Osteoblast (primary cell): ENCODE data around the gene NUDC. TPM values are rescaled to one million over a fixed set of nuclear protein-coding genes. Genes with fewer than 3 reads are reported as not detected.

Experiments used
- DNase-seq: peaks from one replicate; pipeline ENCODE4 v3.0.0; 2011; ENCODE audit warnings: low spot score, mixed read lengths; ENCODE audit not compliant: insufficient read length; ENCODE audit errors: missing footprints
- H2AFZ ChIP-seq: 2 replicates; pipeline ENCODE4 v1.6.0; 2011; ENCODE audit warnings: mild to moderate bottlenecking, low read length
- H3K27ac ChIP-seq: 2 replicates; pipeline ENCODE4 v1.5.1; 2011; ENCODE audit warnings: mild to moderate bottlenecking, low read depth, low read length, moderate library complexity
- H3K27me3 ChIP-seq: 2 replicates; pipeline ENCODE4 v1.6.0; 2012; ENCODE audit warnings: mild to moderate bottlenecking, control low read depth, inconsistent platforms, low read length, moderate library complexity; ENCODE audit not compliant: insufficient read depth
- H3K36me3 ChIP-seq: 2 replicates; pipeline ENCODE4 v1.5.1; 2011; ENCODE audit warnings: mild to moderate bottlenecking, low read length, control low read depth, moderate library complexity; ENCODE audit not compliant: insufficient read depth
- H3K4me1 ChIP-seq: 2 replicates; pipeline ENCODE4 v1.5.1; 2011; ENCODE audit warnings: mild to moderate bottlenecking, low read length, control low read depth, moderate library complexity; ENCODE audit not compliant: insufficient read depth
- H3K4me2 ChIP-seq: 2 replicates; pipeline ENCODE4 v1.6.0; 2011; ENCODE audit warnings: mild to moderate bottlenecking, low read length; ENCODE audit not compliant: insufficient read depth
- H3K4me3 ChIP-seq: fragments of 200-600 bp; sonication (generic); 3 replicates; pipeline ENCODE4 v1.5.1; 2012; ENCODE audit warnings: mild to moderate bottlenecking, low read length, inconsistent platforms; ENCODE audit not compliant: insufficient read depth
- H3K79me2 ChIP-seq: 2 replicates; pipeline ENCODE4 v1.6.0; 2012; ENCODE audit warnings: mild to moderate bottlenecking, low read length, control low read depth, inconsistent platforms; ENCODE audit not compliant: insufficient read depth
- H3K9me3 ChIP-seq: 2 replicates; pipeline ENCODE4 v1.5.1; 2011; ENCODE audit warnings: low read depth, low read length, control low read depth
- H4K20me1 ChIP-seq: 2 replicates; pipeline ENCODE4 v1.6.0; 2012; ENCODE audit warnings: mild to moderate bottlenecking, low read length, control low read depth; ENCODE audit not compliant: insufficient read depth
- total RNA-seq: library from RNA; depleted of rRNA; stranded (reverse); fragments of >200 nt; gene quantifications from 2 replicates; pipeline ENCODE4 v1.2.3, GENCODE V29; 2012
- TF ChIP-seq, protein P1 (sequence below): IDR thresholded peaks from 2 replicates; pipeline ENCODE4 v1.5.1; 2011; ENCODE audit warnings: mild to moderate bottlenecking, low read depth, low read length, moderate library complexity; ENCODE audit errors: extremely low read depth

Gene NUDC
- total RNA-seq, 1 donor, result 15.9 TPM

DNA sequence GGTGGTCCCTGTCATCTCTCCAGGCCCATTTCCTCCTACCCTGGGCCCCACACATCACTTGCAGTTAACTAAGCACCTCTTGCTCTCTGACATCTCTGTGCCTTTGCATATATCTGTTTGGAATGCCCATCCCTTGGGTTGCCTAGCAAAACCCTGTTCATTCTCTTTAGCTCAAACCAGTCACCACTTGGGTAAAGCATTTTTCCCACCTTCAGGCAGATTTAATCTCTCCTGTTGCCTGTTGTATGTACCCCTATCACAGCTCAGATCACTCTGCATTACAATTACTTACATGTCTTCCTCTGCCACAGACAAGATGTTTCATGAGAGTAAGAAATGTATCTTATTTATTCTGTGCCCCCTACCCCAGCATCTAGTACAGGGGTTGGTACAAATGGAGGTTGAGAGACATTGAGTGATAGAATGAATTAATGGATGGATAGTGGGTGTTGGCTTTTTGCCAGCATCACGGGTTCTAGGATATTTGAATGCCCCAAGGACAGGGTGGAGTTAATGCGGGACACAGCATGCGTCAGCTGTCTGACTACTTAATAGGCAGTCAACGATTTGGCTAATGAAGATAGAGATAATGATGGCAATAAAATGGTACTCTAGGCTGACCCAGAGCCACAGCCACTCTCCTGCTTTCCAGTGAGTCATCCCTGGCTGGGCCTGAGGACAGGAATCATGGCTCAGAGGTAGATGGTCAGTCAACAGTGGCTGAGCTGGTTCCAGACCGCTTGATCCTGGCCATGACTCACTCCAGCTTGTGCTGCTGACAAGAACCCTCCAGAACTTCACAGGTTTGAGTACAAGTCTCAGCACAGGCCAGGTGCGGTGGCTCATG is 14.2 kb upstream of the NUDC start:
- no peaks in the 10 kb centered on the region for H3K9me3 ChIP-seq
- H3K36me3 ChIP-seq, result no peaks in the 10 kb centered on the region
- H3K79me2 ChIP-seq, result no peaks in the 10 kb centered on the region
- peaks cover 6% of the 10 kb centered on the region for H3K27me3 ChIP-seq
- peak; percentile 96 for DNase-seq
- no peak overlapping the region for H3K4me3 ChIP-seq
- no peak overlapping the region for H2AFZ ChIP-seq
- peak overlapping the region; percentile 32 for H3K4me2 ChIP-seq
- H3K4me1 ChIP-seq, result peaks cover 8% of the 10 kb centered on the region
- H4K20me1 ChIP-seq, result no peaks in the 10 kb centered on the region
- no peak overlapping the region for H3K27ac ChIP-seq
- TF ChIP-seq, protein P1, sequence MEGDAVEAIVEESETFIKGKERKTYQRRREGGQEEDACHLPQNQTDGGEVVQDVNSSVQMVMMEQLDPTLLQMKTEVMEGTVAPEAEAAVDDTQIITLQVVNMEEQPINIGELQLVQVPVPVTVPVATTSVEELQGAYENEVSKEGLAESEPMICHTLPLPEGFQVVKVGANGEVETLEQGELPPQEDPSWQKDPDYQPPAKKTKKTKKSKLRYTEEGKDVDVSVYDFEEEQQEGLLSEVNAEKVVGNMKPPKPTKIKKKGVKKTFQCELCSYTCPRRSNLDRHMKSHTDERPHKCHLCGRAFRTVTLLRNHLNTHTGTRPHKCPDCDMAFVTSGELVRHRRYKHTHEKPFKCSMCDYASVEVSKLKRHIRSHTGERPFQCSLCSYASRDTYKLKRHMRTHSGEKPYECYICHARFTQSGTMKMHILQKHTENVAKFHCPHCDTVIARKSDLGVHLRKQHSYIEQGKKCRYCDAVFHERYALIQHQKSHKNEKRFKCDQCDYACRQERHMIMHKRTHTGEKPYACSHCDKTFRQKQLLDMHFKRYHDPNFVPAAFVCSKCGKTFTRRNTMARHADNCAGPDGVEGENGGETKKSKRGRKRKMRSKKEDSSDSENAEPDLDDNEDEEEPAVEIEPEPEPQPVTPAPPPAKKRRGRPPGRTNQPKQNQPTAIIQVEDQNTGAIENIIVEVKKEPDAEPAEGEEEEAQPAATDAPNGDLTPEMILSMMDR, result no peak

DNA sequence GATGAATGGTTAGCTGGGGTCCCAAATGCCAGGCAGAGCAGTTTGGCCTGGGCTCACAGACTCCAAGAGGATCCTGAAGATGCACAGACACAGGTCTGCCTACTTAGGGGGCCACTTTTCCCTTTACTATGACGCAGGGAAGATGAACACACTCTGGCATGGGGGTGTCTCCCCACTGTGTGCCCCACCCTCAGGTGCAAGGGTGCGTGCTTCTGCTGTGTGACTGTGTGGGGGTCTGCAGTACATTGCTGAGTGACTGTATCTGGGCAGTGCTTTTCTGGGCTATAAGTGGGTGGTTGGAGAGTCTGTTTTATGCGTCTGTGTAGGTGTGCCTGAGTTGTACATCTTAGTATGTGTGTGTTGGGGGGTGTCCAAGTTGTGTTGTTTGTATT is 11.6 kb upstream of the NUDC start:
- DNase-seq, result no peak
- H3K27ac ChIP-seq, result no peak overlapping the region
- H3K4me3 ChIP-seq, result no peak overlapping the region
- no peak overlapping the region for H2AFZ ChIP-seq
- TF ChIP-seq, protein P1, result no peak
- peaks cover 6% of the 10 kb centered on the region for H3K27me3 ChIP-seq
- H4K20me1 ChIP-seq, result no peaks in the 10 kb centered on the region
- H3K79me2 ChIP-seq, result no peaks in the 10 kb centered on the region
- H3K4me2 ChIP-seq, result no peak overlapping the region
- no peaks in the 10 kb centered on the region for H3K9me3 ChIP-seq
- H3K36me3 ChIP-seq, result no peaks in the 10 kb centered on the region
- peaks cover 8% of the 10 kb centered on the region for H3K4me1 ChIP-seq

DNA sequence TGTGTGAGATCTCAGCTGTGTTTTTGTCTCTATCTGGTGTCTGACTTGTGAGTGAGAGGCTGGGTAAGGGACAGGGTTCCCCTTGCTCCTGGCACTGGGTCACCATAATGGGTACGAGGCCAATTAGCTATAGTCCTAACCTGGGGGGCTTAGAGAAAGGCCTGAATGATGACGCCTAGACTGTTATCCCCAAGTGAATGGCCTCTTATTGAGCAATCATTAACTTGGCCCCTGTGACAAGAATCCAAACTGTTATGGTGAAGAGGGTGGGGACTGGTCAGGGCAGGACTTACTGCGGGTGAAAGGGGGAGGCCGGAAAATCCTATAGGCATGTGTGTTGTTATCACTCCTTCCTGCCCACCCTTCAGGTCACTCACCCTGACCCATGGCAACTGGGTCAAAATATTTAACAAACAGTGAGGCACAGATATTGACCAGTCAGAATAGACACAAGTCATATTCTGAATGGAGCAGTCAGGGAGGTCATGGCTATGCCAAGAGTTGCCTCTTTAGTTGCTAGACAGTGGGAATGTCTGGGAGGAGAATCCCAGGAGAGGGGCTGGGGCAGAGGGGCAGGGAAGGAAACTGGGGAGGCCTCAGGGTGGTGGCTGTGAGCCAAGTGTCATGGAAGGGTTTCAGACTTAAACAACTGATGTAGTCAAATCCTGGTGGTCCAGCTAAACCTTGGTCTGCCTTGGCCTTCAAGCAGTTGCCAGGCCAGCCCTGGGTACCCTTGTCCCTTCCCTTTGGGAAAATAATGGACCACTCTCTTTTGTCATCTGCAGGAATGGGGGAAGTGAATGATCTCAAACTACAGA is 11.0 kb upstream of the NUDC start:
- TF ChIP-seq, protein P1, result no peak
- Histone ChIP-seq H4K20me1 (no peaks in the 10 kb centered on the region), H2AFZ (no peak overlapping the region), H3K27ac (no peak overlapping the region), H3K4me2 (no peak overlapping the region), H3K36me3 (no peaks in the 10 kb centered on the region), H3K4me3 (no peak overlapping the region), H3K27me3 (peaks cover 6% of the 10 kb centered on the region), H3K4me1 (peaks cover 8% of the 10 kb centered on the region), H3K9me3 (no peaks in the 10 kb centered on the region), H3K79me2 (no peaks in the 10 kb centered on the region)
- DNase-seq, result no peak
